ENCODE measurements around the gene QRFP.

QRFP gene

GRCh38 chr9:130885484-130886375 is 10.9 kb downstream of the QRFP start:
- no peak overlapping the region for H3K27ac ChIP-seq
- TF ChIP-seq, protein P1, sequence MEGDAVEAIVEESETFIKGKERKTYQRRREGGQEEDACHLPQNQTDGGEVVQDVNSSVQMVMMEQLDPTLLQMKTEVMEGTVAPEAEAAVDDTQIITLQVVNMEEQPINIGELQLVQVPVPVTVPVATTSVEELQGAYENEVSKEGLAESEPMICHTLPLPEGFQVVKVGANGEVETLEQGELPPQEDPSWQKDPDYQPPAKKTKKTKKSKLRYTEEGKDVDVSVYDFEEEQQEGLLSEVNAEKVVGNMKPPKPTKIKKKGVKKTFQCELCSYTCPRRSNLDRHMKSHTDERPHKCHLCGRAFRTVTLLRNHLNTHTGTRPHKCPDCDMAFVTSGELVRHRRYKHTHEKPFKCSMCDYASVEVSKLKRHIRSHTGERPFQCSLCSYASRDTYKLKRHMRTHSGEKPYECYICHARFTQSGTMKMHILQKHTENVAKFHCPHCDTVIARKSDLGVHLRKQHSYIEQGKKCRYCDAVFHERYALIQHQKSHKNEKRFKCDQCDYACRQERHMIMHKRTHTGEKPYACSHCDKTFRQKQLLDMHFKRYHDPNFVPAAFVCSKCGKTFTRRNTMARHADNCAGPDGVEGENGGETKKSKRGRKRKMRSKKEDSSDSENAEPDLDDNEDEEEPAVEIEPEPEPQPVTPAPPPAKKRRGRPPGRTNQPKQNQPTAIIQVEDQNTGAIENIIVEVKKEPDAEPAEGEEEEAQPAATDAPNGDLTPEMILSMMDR (conservative IDR thresholded peaks at IDR 0.05), result no peak

GRCh38 chr9:130884542-130885483 is 11.8 kb downstream of the QRFP start:
- TF ChIP-seq, protein P1 (conservative IDR thresholded peaks at IDR 0.05), result no peak
- no peak overlapping the region for H3K27ac ChIP-seq

GRCh38 chr9:130884111-130884531 is 12.5 kb downstream of the QRFP start:
- no peak overlapping the region for H3K27ac ChIP-seq

GRCh38 chr9:130883479-130883878 is 13.1 kb downstream of the QRFP start:
- TF ChIP-seq, protein P1 (conservative IDR thresholded peaks at IDR 0.05), result no peak
- no peak overlapping the region for H3K27ac ChIP-seq

More at GRCh38 chr9:130884111-130884531, 12.5 kb downstream of the QRFP start:
- TF ChIP-seq, protein P1 (conservative IDR thresholded peaks at IDR 0.05), result no peak

GRCh38 chr9:130882696-130883225 is 13.9 kb downstream of the QRFP start:
- H3K27ac ChIP-seq, result no peak overlapping the region
- TF ChIP-seq, protein P1 (conservative IDR thresholded peaks at IDR 0.05), result no peak

GRCh38 chr9:130881516-130881915 is 15.1 kb downstream of the QRFP start:
- no peak overlapping the region for H3K27ac ChIP-seq
- TF ChIP-seq, protein P1 (conservative IDR thresholded peaks at IDR 0.05), result no peak
